ENCODE data around the gene GPR157.

The GPR157 gene

DNA sequence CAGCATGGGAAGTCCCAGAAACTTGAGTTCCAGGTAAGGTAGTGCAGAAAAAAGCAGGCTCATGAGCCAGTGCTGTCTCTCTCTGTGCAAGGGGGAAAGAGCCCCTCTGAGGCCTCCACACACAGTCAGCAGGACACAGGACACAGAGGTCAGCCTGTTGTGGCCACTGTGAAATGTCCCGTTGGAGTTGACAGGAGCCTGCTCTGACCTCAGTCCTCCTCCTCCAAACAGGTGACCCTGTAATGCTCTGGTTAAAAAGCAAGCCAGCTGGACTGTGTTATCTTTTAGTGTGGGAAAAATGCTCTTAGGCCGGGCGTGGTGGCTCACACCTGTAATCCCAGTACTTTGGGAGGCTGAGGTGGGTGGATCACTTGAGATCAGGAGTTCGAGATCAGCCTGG lies 24.2 kb upstream of the GPR157 start:
- TF ChIP-seq CTCF (IDR thresholded peaks at IDR 0.05; ENCODE audit: insufficient read depth, low read depth, low read length, missing control alignments): no peak
- H3K4me3 ChIP-seq (ENCODE audit: low read length): no peak overlapping the region
- no peak for DNase-seq (ENCODE audit: low read depth)

- no peak for TF ChIP-seq CTCF (IDR thresholded peaks at IDR 0.05; ENCODE audit: insufficient read depth, low read depth, low read length, missing control alignments)
- no peak for DNase-seq (ENCODE audit: low read depth)
- H3K4me3 ChIP-seq (ENCODE audit: low read length): no peak overlapping the region
Observed at GRCh38 chr1:9152535-9152934, 23.6 kb upstream of the GPR157 start.

- TF ChIP-seq CTCF (IDR thresholded peaks at IDR 0.05; ENCODE audit: insufficient read depth, low read depth, low read length, missing control alignments): no peak
- DNase-seq (ENCODE audit: low read depth): no peak
- no peak overlapping the region for H3K4me3 ChIP-seq (ENCODE audit: low read length)
Observed at GRCh38 chr1:9151328-9151860, 22.5 kb upstream of the GPR157 start.

- no peak overlapping the region for H3K4me3 ChIP-seq (ENCODE audit: low read length)
- TF ChIP-seq CTCF (IDR thresholded peaks at IDR 0.05; ENCODE audit: insufficient read depth, low read depth, low read length, missing control alignments): no peak
- no peak for DNase-seq (ENCODE audit: low read depth)
Observed at GRCh38 chr1:9150582-9151327, 21.9 kb upstream of the GPR157 start.

- H3K4me3 ChIP-seq (ENCODE audit: low read length): no peak overlapping the region
- no peak for DNase-seq (ENCODE audit: low read depth)
- TF ChIP-seq CTCF (IDR thresholded peaks at IDR 0.05; ENCODE audit: insufficient read depth, low read depth, low read length, missing control alignments): no peak
Observed at GRCh38 chr1:9149837-9150581, 21.1 kb upstream of the GPR157 start.

DNA sequence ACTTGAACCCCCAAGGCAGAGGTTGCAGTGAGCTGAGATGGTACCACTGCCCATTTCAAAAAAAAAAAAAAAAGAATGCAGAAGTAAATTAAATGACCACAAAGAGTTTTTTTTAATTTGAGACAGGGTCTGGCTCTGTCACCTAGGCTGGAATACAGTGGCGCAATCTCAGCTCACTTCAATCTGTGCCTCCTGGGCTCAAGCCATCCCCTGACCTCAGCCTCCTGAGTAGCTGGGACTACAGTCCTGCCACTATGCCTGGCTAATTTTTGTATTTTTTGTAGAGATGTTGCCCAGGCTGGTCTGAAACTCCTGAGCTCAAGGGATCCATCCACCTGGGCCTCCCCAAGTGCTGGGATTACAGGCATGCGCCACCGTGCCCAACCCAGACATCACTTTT lies 20.2 kb upstream of the GPR157 start:
- no peak for DNase-seq (ENCODE audit: low read depth)
- no peak overlapping the region for H3K4me3 ChIP-seq (ENCODE audit: low read length)
- TF ChIP-seq CTCF (IDR thresholded peaks at IDR 0.05; ENCODE audit: insufficient read depth, low read depth, low read length, missing control alignments): no peak
